ENCODE measurements around the gene NFIC. TPM values are rescaled to one million over a fixed set of nuclear protein-coding genes. Genes with fewer than 3 reads are reported as not detected.
"Not testable (repeated sequence)": the region's sequence is repeated elsewhere in the genome, so short reads cannot be mapped to it uniquely, and the experiment has no call there.

Gene NFIC
- total RNA-seq, 4 donors from 2014 or later: 165 to 297 (median 211) TPM

- Histone ChIP-seq H3K4me1 (peaks cover 40 to 58% (median 55%) of the 10 kb centered on the region in 4 donors), H3K36me3 (no peaks in the 10 kb centered on the region), H3K9me3 (no peaks in the 10 kb centered on the region), H3K27me3 (no peaks in the 10 kb centered on the region), H3K4me3 (no peak overlapping the region), H3K27ac (replicated peaks in 1 of 4) (peak overlapping the region; percentile 86 to 97 (median 94))
- DNase-seq (ENCODE audit: extremely low spot score): no peak
- TF ChIP-seq POLR2A (IDR thresholded peaks at IDR 0.05; ENCODE audit: low read depth) (no peak), EP300 (IDR thresholded peaks at IDR 0.05) (no peak), POLR2AphosphoS5 (IDR thresholded peaks at IDR 0.05) (no peak), CTCF (IDR thresholded peaks at IDR 0.05) (no peak)
- intact Hi-C loops (cut with DNase I): loop anchor here (10.0 kb wide), 1 partner anchor 72 kb away; no protein-coding TSS in a partner anchor
- 71% methylated on average over 4 of the region's 4 CpGs for WGBS
Measured at GRCh38 chr19:3333020-3333583, 33.3 kb upstream of the NFIC start.

GRCh38 chr19:3333662-3334061 lies 32.7 kb upstream of the NFIC start:
- no peaks in the 10 kb centered on the region for H3K27me3 ChIP-seq
- intact Hi-C loops (cut with DNase I): loop anchor here (10.0 kb wide), 1 partner anchor 71 kb away; no protein-coding TSS in a partner anchor
- peaks cover 44 to 64% (median 60%) of the 10 kb centered on the region in 4 donors for H3K4me1 ChIP-seq
- DNase-seq (ENCODE audit: extremely low spot score): no peak
- no peak for TF ChIP-seq CTCF (IDR thresholded peaks at IDR 0.05)
- no peak for TF ChIP-seq POLR2A (IDR thresholded peaks at IDR 0.05; ENCODE audit: low read depth)
- no peak for TF ChIP-seq EP300 (IDR thresholded peaks at IDR 0.05)
- peak in 1 of 2 donors; percentile 34 for TF ChIP-seq POLR2AphosphoS5 (IDR thresholded peaks at IDR 0.05)
- WGBS: 83% methylated on average over 8 of the region's 8 CpGs
- H3K4me3 ChIP-seq: no peak overlapping the region
- no peaks in the 10 kb centered on the region for H3K9me3 ChIP-seq
- no peaks in the 10 kb centered on the region for H3K36me3 ChIP-seq
- H3K27ac ChIP-seq (replicated peaks in 1 of 4): peak overlapping the region; percentile 86 to 97 (median 94)

GRCh38 chr19:3334749-3335430 lies 31.5 kb upstream of the NFIC start:
- not testable (repeated sequence) for H3K27me3 ChIP-seq; H3K9me3 ChIP-seq; DNase-seq (ENCODE audit: extremely low spot score); H3K36me3 ChIP-seq
- Histone ChIP-seq H3K4me1 (peaks cover 47 to 76% (median 73%) of the 10 kb centered on the region in 4 donors), H3K4me3 (peak overlapping the region in 1 of 4 donors; percentile 1), H3K27ac (replicated peaks in 1 of 4) (peak overlapping the region; percentile 86 to 97 (median 94))
- intact Hi-C loops (cut with DNase I): loop anchor here (10.0 kb wide), 1 partner anchor 70 kb away; no protein-coding TSS in a partner anchor
- WGBS: 72% methylated on average over 8 of the region's 8 CpGs

GRCh38 chr19:3335431-3336350 lies 30.7 kb upstream of the NFIC start:
- Histone ChIP-seq H3K27ac (replicated peaks in 1 of 4) (peak overlapping the region; percentile 86 to 97 (median 94)), H3K36me3 (no peaks in the 10 kb centered on the region), H3K4me1 (peaks cover 47 to 79% (median 76%) of the 10 kb centered on the region in 4 donors), H3K9me3 (no peaks in the 10 kb centered on the region), H3K27me3 (no peaks in the 10 kb centered on the region), H3K4me3 (peak overlapping the region in 1 of 4 donors; percentile 1)
- intact Hi-C loops (cut with DNase I): loop anchor here (2.0 to 10.0 kb wide), 2 partner anchors 69 to 93 kb away; no protein-coding TSS in a partner anchor
- peak; percentile 58 to 73 for TF ChIP-seq POLR2AphosphoS5 (IDR thresholded peaks at IDR 0.05)
- no peak for TF ChIP-seq CTCF (IDR thresholded peaks at IDR 0.05)
- 73% methylated on average over 14 of the region's 15 CpGs for WGBS
- peak; percentile 93 for DNase-seq (ENCODE audit: extremely low spot score)

GRCh38 chr19:3336351-3336679 lies 30.1 kb upstream of the NFIC start:
- 38% methylated on average over 5 of the region's 5 CpGs for whole genome bisulfite sequencing
- H3K9me3 ChIP-seq: no peaks in the 10 kb centered on the region
- H3K4me1 ChIP-seq: peaks cover 47 to 79% (median 76%) of the 10 kb centered on the region in 4 donors
- no peaks in the 10 kb centered on the region for H3K36me3 ChIP-seq
- H3K4me3 ChIP-seq: peak overlapping the region in 2 of 4 donors; percentile 11 to 24
- peak overlapping the region; percentile 86 to 97 (median 94) for H3K27ac ChIP-seq (replicated peaks in 1 of 4)
- intact Hi-C loops (cut with DNase I): loop anchor here (2.0 to 10.0 kb wide), 2 partner anchors 68 to 92 kb away; no protein-coding TSS in a partner anchor
- TF ChIP-seq CTCF (IDR thresholded peaks at IDR 0.05): no peak
- DNase-seq (ENCODE audit: extremely low spot score): no peak
- no peaks in the 10 kb centered on the region for H3K27me3 ChIP-seq
